ENCODE data around the gene LBP.

LBP gene

GRCh38 chr20:38325905-38326304 lies 20.4 kb upstream of the LBP start:
- in situ Hi-C loops (cut with MboI; ENCODE audit: low sequenced_read_pairs, unreplicated experiment), result no loop called here
- DNase-seq (ENCODE audit: low spot score), result no peak
- no peak for TF ChIP-seq CTCF (IDR thresholded peaks at IDR 0.05; ENCODE audit: borderline replicate concordance, control extremely low read depth, extremely low read depth, insufficient read depth, missing control alignments)

- no peak for DNase-seq (ENCODE audit: low spot score)
- no peak for TF ChIP-seq CTCF (IDR thresholded peaks at IDR 0.05; ENCODE audit: borderline replicate concordance, control extremely low read depth, extremely low read depth, insufficient read depth, missing control alignments)
- in situ Hi-C loops (cut with MboI; ENCODE audit: low sequenced_read_pairs, unreplicated experiment), result no loop called here
Observed at GRCh38 chr20:38326309-38326708, 20.0 kb upstream of the LBP start.

- no peak for TF ChIP-seq CTCF (IDR thresholded peaks at IDR 0.05; ENCODE audit: borderline replicate concordance, control extremely low read depth, extremely low read depth, insufficient read depth, missing control alignments)
- in situ Hi-C loops (cut with MboI; ENCODE audit: low sequenced_read_pairs, unreplicated experiment), result no loop called here
- no peak for DNase-seq (ENCODE audit: low spot score)
Observed at GRCh38 chr20:38330638-38331037, 15.6 kb upstream of the LBP start.

DNA sequence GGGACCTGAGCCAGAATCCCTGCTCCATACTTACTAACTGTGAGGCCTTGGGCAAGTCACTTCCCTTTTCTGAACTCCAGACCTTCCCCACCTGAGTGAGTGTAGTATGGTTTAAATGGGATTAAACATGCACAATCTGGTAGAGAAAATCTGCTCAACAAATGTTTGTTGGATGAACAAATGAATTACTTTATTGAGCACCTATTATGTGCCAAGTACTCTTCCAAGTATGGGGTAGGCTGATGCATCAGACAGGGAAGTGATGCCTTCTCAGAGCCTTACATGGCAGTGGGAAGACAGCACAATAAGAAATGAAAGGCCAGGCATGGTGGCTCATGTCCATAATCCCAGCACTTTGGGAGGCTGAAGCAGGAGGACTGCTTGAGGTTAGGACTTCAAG lies 15.0 kb upstream of the LBP start:
- DNase-seq (ENCODE audit: low spot score), result no peak
- no peak for TF ChIP-seq CTCF (IDR thresholded peaks at IDR 0.05; ENCODE audit: borderline replicate concordance, control extremely low read depth, extremely low read depth, insufficient read depth, missing control alignments)
- in situ Hi-C loops (cut with MboI; ENCODE audit: low sequenced_read_pairs, unreplicated experiment), result no loop called here

DNA sequence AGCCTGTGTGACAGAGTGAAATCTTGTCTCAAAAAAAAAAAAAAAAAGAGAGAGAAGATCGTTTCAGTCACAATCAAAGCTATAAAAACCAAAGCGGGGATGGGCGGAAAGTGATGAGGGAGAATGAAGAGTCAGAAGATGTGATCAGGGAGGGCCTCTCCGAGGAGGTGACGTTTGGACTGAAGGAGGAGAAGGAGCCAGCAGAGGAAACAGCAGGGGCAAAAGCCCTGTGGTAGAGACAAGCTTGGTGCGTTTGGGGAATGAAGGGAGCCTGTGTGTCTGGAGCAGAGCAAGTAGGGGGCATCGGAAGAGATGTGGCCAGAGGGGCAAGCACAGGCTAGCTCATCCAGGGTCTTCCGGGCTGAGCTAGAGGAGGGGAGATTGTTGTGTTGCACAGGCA lies 14.5 kb upstream of the LBP start:
- DNase-seq (ENCODE audit: low spot score), result no peak
- TF ChIP-seq CTCF (IDR thresholded peaks at IDR 0.05; ENCODE audit: borderline replicate concordance, control extremely low read depth, extremely low read depth, insufficient read depth, missing control alignments), result no peak
- in situ Hi-C loops (cut with MboI; ENCODE audit: low sequenced_read_pairs, unreplicated experiment), result no loop called here

GRCh38 chr20:38334016-38334415 lies 12.3 kb upstream of the LBP start:
- no peak for TF ChIP-seq CTCF (IDR thresholded peaks at IDR 0.05; ENCODE audit: borderline replicate concordance, control extremely low read depth, extremely low read depth, insufficient read depth, missing control alignments)
- in situ Hi-C loops (cut with MboI; ENCODE audit: low sequenced_read_pairs, unreplicated experiment), result no loop called here
- no peak for DNase-seq (ENCODE audit: low spot score)

DNA sequence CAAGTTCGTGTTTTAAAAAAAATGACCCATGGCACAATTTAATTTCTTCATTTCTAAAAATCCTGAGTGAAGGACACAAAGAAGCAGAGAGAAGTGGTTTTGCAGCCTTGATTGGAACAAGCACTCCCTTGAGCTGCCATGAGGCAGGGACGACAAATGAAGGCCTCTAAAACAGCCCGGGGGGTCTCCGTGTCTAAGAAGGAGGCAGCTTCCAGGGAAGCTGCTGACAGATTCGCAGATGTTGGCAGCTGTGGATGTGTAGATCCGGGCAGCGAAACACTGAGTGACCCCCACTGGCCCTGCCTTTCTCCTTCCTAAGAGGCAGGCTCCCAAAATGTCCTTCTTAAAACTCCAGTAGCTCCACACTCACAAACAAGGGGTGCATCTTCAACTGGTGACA lies 9.6 kb upstream of the LBP start:
- TF ChIP-seq CTCF (IDR thresholded peaks at IDR 0.05; ENCODE audit: borderline replicate concordance, control extremely low read depth, extremely low read depth, insufficient read depth, missing control alignments), result no peak
- no peak for DNase-seq (ENCODE audit: low spot score)
- in situ Hi-C loops (cut with MboI; ENCODE audit: low sequenced_read_pairs, unreplicated experiment), result no loop called here

Data from GM13976 (cell line).